ENCODE data around the gene CLIC5. TPM values are rescaled to one million over a fixed set of nuclear protein-coding genes. Genes with fewer than 3 reads are reported as not detected.

CLIC5 gene
- total RNA-seq, 1 experiment from 2014 or later, result 0.20 TPM

DNA sequence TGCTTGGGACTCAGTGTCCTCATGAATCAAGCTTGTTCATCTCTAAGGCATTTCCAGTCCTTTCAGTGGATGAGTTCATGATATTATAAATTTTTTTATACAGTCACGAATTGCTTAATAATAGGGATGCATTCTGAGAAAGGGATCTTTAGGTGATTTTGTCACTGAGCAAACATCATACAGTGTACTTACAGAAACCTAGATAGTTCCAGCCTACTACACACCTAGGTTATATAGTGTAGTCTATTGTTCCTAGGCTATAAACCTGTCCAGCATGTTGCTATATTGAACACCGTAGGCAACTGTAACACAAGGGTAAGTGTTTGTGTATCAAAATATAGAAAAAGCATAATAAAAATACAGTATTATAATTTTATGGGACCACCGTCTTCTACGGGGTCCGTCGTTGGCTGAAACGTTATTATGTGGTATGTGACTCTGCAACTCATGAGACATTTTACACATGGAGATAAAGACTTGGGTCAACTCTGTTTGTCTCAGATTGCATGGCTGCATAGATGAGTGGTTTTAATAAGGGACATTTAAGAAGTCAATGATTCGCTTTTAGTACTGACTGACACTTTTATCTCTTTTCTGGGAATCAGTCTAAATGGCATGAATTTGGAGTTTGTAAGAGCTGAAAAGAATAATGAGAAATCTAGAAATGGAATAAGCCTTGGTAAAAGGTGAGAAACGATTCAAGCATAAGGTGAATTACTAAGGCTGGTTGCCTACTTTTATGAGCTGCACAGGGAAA, 33.2 kb downstream of the CLIC5 start:
- no peak overlapping the region for H2AK5ac ChIP-seq (ENCODE audit: insufficient read length, low read length)
- no peaks in the 10 kb centered on the region for H3K79me1 ChIP-seq (ENCODE audit: insufficient read depth, low read depth, low read length, poor library complexity, severe bottlenecking)
- H3K14ac ChIP-seq (ENCODE audit: insufficient read depth, low read length), result no peak overlapping the region
- H3K4me3 Mint-ChIP-seq, result no peak overlapping the region
- H3K4me1 Mint-ChIP-seq, result no peaks in the 10 kb centered on the region
- H3K23ac ChIP-seq (ENCODE audit: insufficient read length, low read depth, low read length), result no peak overlapping the region
- no peak overlapping the region for H3K56ac ChIP-seq (ENCODE audit: insufficient read length, low read depth, low read length)
- no peak overlapping the region for H2BK12ac ChIP-seq (ENCODE audit: insufficient read length, low read depth, low read length)
- H3K18ac ChIP-seq (ENCODE audit: insufficient read length, low read depth, low read length), result no peak overlapping the region
- DNase-seq, result no peak
- no peak overlapping the region for H2BK120ac ChIP-seq (ENCODE audit: low read depth, low read length, poor library complexity, severe bottlenecking)
- no peaks in the 10 kb centered on the region for H3K79me2 ChIP-seq (ENCODE audit: insufficient read depth, low read length)
- H2BK20ac ChIP-seq (ENCODE audit: low read depth, low read length, poor library complexity, severe bottlenecking), result no peak overlapping the region
- H2BK5ac ChIP-seq (ENCODE audit: insufficient read length, low read length), result no peak overlapping the region
- no peaks in the 10 kb centered on the region; a peak in 1 of 5 replicates for H3K9me3 Mint-ChIP-seq
- no peaks in the 10 kb centered on the region for H3K23me2 ChIP-seq (ENCODE audit: insufficient read length, low read depth, low read length, poor library complexity, severe bottlenecking)
- H4K20me1 ChIP-seq (ENCODE audit: control insufficient read depth, insufficient read depth, insufficient read length), result no peaks in the 10 kb centered on the region
- no peaks in the 10 kb centered on the region for H3K9me3 ChIP-seq (ENCODE audit: control insufficient read depth, low read depth, low read length)
- no peaks in the 10 kb centered on the region for H3K27me3 ChIP-seq (ENCODE audit: insufficient read depth, low read length)
- H3K27ac ChIP-seq (ENCODE audit: insufficient read length, low read depth, low read length), result no peak overlapping the region
- H4K91ac ChIP-seq (ENCODE audit: insufficient read length, low read depth, low read length), result no peak overlapping the region
- H2AFZ ChIP-seq (ENCODE audit: low read length), result no peak overlapping the region
- TF ChIP-seq, protein P1, sequence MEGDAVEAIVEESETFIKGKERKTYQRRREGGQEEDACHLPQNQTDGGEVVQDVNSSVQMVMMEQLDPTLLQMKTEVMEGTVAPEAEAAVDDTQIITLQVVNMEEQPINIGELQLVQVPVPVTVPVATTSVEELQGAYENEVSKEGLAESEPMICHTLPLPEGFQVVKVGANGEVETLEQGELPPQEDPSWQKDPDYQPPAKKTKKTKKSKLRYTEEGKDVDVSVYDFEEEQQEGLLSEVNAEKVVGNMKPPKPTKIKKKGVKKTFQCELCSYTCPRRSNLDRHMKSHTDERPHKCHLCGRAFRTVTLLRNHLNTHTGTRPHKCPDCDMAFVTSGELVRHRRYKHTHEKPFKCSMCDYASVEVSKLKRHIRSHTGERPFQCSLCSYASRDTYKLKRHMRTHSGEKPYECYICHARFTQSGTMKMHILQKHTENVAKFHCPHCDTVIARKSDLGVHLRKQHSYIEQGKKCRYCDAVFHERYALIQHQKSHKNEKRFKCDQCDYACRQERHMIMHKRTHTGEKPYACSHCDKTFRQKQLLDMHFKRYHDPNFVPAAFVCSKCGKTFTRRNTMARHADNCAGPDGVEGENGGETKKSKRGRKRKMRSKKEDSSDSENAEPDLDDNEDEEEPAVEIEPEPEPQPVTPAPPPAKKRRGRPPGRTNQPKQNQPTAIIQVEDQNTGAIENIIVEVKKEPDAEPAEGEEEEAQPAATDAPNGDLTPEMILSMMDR (conservative IDR thresholded peaks at IDR 0.05), result no peak
- no peaks in the 10 kb centered on the region for H3K4me1 ChIP-seq (ENCODE audit: insufficient read depth, low read length)
- WGBS (ENCODE audit: extremely low coverage, insufficient read length, low lambda C conversion rate), result no CpG with 5 or more reads among the region's 9 CpGs
- no peak overlapping the region for H4K8ac ChIP-seq (replicated peaks; ENCODE audit: insufficient read length, low read depth, low read length)
- no peak overlapping the region for H3T11ph ChIP-seq (ENCODE audit: low read length)
- H3K9ac ChIP-seq (ENCODE audit: extremely low read depth, insufficient read length, low read length), result no peak overlapping the region
- no peaks in the 10 kb centered on the region for H3K27me3 Mint-ChIP-seq (ENCODE audit: low read depth)
- no peak overlapping the region for H3K4me2 ChIP-seq (ENCODE audit: insufficient read depth, insufficient read length, low read length)
- H3K36me3 Mint-ChIP-seq (ENCODE audit: insufficient read depth in 1 of 3, low read depth in 3 of 3), result no peaks in the 10 kb centered on the region
- H3K27ac Mint-ChIP-seq, result no peak overlapping the region
- H4K5ac ChIP-seq (ENCODE audit: insufficient read length, low read depth, low read length), result no peak overlapping the region
- H2BK15ac ChIP-seq (ENCODE audit: low read depth, low read length), result no peak overlapping the region
- H3K4ac ChIP-seq (ENCODE audit: low read depth, low read length), result no peak overlapping the region

Data from H9 (cell line).